Brain pericyte (primary cell): Measurements from ENCODE around the gene SLC35F4.
"Not testable (repeated sequence)": the region's sequence is repeated elsewhere in the genome, so short reads cannot be mapped to it uniquely, and the experiment has no call there.

Experiments
- DNase-seq: peaks from one replicate; pipeline ENCODE4 v3.0.0-alpha.2; 2012; ENCODE audit warnings: low read depth, low spot score

The SLC35F4 gene

GRCh38 chr14:57729208-57730187 lies 136.4 kb downstream of the SLC35F4 start:
- no peak for DNase-seq

GRCh38 chr14:57725399-57726077 lies 140.4 kb downstream of the SLC35F4 start:
- no peak for DNase-seq

GRCh38 chr14:57722141-57722540 lies 143.8 kb downstream of the SLC35F4 start:
- DNase-seq: not testable (repeated sequence)

- no peak for DNase-seq
These were observed 151.4 kb downstream of the SLC35F4 start for GRCh38 chr14:57714487-57714931.

- no peak for DNase-seq
These were observed 153.2 kb downstream of the SLC35F4 start for GRCh38 chr14:57712698-57713097.

GRCh38 chr14:57712102-57712501 lies 153.8 kb downstream of the SLC35F4 start:
- no peak for DNase-seq

- DNase-seq: no peak
These were observed 156.0 kb downstream of the SLC35F4 start for GRCh38 chr14:57709909-57710308.

- not testable (repeated sequence) for DNase-seq
These were observed 156.8 kb downstream of the SLC35F4 start for GRCh38 chr14:57709086-57709485.

- no peak for DNase-seq
These were observed 158.7 kb downstream of the SLC35F4 start for GRCh38 chr14:57707219-57707618.

- no peak for DNase-seq
These were observed 161.1 kb downstream of the SLC35F4 start for GRCh38 chr14:57704763-57705162.

GRCh38 chr14:57699947-57700346 lies 165.9 kb downstream of the SLC35F4 start:
- DNase-seq: no peak

- no peak for DNase-seq
These were observed 173.2 kb downstream of the SLC35F4 start for GRCh38 chr14:57692671-57693070.

- DNase-seq: no peak
These were observed 178.5 kb downstream of the SLC35F4 start for GRCh38 chr14:57687416-57687815.

GRCh38 chr14:57686304-57686703 lies 179.6 kb downstream of the SLC35F4 start:
- no peak for DNase-seq

GRCh38 chr14:57671021-57671420 lies 194.9 kb downstream of the SLC35F4 start:
- DNase-seq: no peak

- no peak for DNase-seq
These were observed 205.7 kb downstream of the SLC35F4 start for GRCh38 chr14:57660208-57660607.

- DNase-seq: no peak
These were observed 206.8 kb downstream of the SLC35F4 start for GRCh38 chr14:57659052-57659451.

- DNase-seq: no peak
These were observed 208.4 kb downstream of the SLC35F4 start for GRCh38 chr14:57657487-57657886.

GRCh38 chr14:57656853-57657252 lies 209.0 kb downstream of the SLC35F4 start:
- DNase-seq: no peak

- no peak for DNase-seq
These were observed 213.1 kb downstream of the SLC35F4 start for GRCh38 chr14:57652769-57653168.

GRCh38 chr14:57641776-57642175 lies 224.1 kb downstream of the SLC35F4 start:
- no peak for DNase-seq

- DNase-seq: no peak
These were observed 225.9 kb downstream of the SLC35F4 start for GRCh38 chr14:57640036-57640435.

- DNase-seq: no peak
These were observed 228.0 kb downstream of the SLC35F4 start for GRCh38 chr14:57637901-57638300.
